M059J (cell line): Measurements from ENCODE around the gene CLASRP. TPM values are rescaled to one million over a fixed set of nuclear protein-coding genes. Genes with fewer than 3 reads are reported as not detected.
"Not testable (repeated sequence)": the region's sequence is repeated elsewhere in the genome, so short reads cannot be mapped to it uniquely, and the experiment has no call there.

Experiments
- DNase-seq: peaks from one replicate; pipeline ENCODE4 v3.0.0-alpha.2; 2012; ENCODE audit warnings: low read depth
- total RNA-seq: library from RNA; depleted of rRNA; stranded (reverse); fragments of >200 nt; shearing (Covaris generic); gene quantifications from 2 replicates; pipeline ENCODE4 v1.2.3, GENCODE V29; 2014; rRNA removed

The CLASRP gene
- total RNA-seq, 1 experiment from 2014 or later: 18.6 TPM

- no peak for DNase-seq
These were observed 64.9 kb downstream of the CLASRP start for GRCh38 chr19:45103508-45104319.

GRCh38 chr19:45104658-45105349, 66.0 kb downstream of the CLASRP start:
- DNase-seq: no peak

- not testable (repeated sequence) for DNase-seq
These were observed 67.5 kb downstream of the CLASRP start for GRCh38 chr19:45106363-45106762.

GRCh38 chr19:45107621-45108150, 68.8 kb downstream of the CLASRP start:
- DNase-seq: no peak

GRCh38 chr19:45110851-45111266, 72.0 kb downstream of the CLASRP start:
- DNase-seq: no peak

- DNase-seq: no peak
These were observed 73.4 kb downstream of the CLASRP start for GRCh38 chr19:45112111-45112827.

GRCh38 chr19:45113628-45114027, 74.8 kb downstream of the CLASRP start:
- DNase-seq: no peak

GRCh38 chr19:45114116-45114515, 75.3 kb downstream of the CLASRP start:
- DNase-seq: no peak

- DNase-seq: no peak
These were observed 77.2 kb downstream of the CLASRP start for GRCh38 chr19:45115809-45116615.

GRCh38 chr19:45117167-45117594, 78.3 kb downstream of the CLASRP start:
- no peak for DNase-seq

- no peak for DNase-seq
These were observed 78.8 kb downstream of the CLASRP start for GRCh38 chr19:45117671-45118070.

GRCh38 chr19:45118106-45118505, 79.3 kb downstream of the CLASRP start:
- DNase-seq: no peak

- not testable (repeated sequence) for DNase-seq
These were observed 79.9 kb downstream of the CLASRP start for GRCh38 chr19:45118591-45119355.

GRCh38 chr19:45119582-45119981, 80.7 kb downstream of the CLASRP start:
- no peak for DNase-seq

Other genes with a start within 250 kb of the CLASRP start
- 23.3 and 49.5 TPM in 2 replicates for gene BCAM, start 229.9 kb upstream of the CLASRP start, total RNA-seq
- 136 and 161 TPM in 2 replicates for gene NECTIN2, start 192.7 kb upstream of the CLASRP start, total RNA-seq
- 100 and 113 TPM in 2 replicates for gene TOMM40, start 147.8 kb upstream of the CLASRP start, total RNA-seq
- 1.6 and 3.5 TPM in 2 replicates for gene APOE, start 133.2 kb upstream of the CLASRP start, total RNA-seq
- gene APOC1, start 124.4 kb upstream of the CLASRP start, total RNA-seq: 1.4 and 5.4 TPM in 2 replicates
- gene APOC4, start 96.8 kb upstream of the CLASRP start, total RNA-seq: not detected in 2 replicates
- not detected in 2 replicates for gene APOC2, start 93.0 kb upstream of the CLASRP start, total RNA-seq
- gene CLPTM1, start 83.7 kb upstream of the CLASRP start, total RNA-seq: 47.6 and 70.6 TPM in 2 replicates
- 3.3 and 4.9 TPM in 2 replicates for gene RELB, start 37.6 kb upstream of the CLASRP start, total RNA-seq
- not detected in 2 replicates for gene ZNF296, start 37.4 kb downstream of the CLASRP start, total RNA-seq
- 44.2 and 67.2 TPM in 2 replicates for gene GEMIN7, start 40.2 kb downstream of the CLASRP start, total RNA-seq
- 26.0 and 44.8 TPM in 2 replicates for gene PPP1R37, start 54.1 kb downstream of the CLASRP start, total RNA-seq
- not detected in 2 replicates for gene NKPD1, start 121.9 kb downstream of the CLASRP start, total RNA-seq
- 6.2 and 8.2 TPM in 2 replicates for gene TRAPPC6A, start 139.2 kb downstream of the CLASRP start, total RNA-seq
- gene BLOC1S3, start 139.7 kb downstream of the CLASRP start, total RNA-seq: 2.7 and 7.3 TPM in 2 replicates
- not detected in 2 replicates for gene EXOC3L2, start 206.4 kb downstream of the CLASRP start, total RNA-seq
- 7.1 and 11.0 TPM in 2 replicates for gene MARK4, start 212.2 kb downstream of the CLASRP start, total RNA-seq